ENCODE results near the gene PTPRD. TPM values are rescaled to one million over a fixed set of nuclear protein-coding genes. Genes with fewer than 3 reads are reported as not detected.

PTPRD gene
- total and polyA plus RNA-seq, 2 donors (not counting 1 experiment from before 2014, with no cell fraction given): not detected

DNA sequence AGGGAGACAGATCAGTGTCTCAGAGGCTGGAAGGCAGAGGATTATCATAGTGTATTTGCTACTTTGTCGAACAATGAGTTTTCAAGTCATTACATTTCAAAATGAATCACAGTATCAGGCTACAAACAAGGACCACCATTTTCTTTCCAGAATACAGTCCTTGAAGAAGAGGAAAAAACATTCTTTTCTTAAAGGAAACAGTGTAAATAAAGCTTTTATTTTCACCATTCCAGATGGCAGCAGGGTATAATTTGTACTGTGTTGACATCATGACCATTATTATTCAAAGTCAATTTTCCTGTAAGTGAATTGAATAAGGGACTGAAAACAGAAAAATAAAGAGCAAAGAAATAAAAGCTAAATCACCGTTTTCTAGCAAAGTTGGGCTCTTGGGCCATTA is 2076.0 kb downstream of the PTPRD start:
- Histone ChIP-seq H3K4me2 (replicated peaks; ENCODE audit: low read depth, low read length, poor library complexity, severe bottlenecking) (no peak overlapping the region), H3K27me3 (replicated peaks in 1 of 4; ENCODE audit: control extremely low read depth in 1 of 4, control insufficient read depth in 3 of 4, insufficient read depth in 4 of 4, low read length in 3 of 4) (no peaks in the 10 kb centered on the region), H3K79me2 (ENCODE audit: control insufficient read depth, insufficient read depth, low read length) (no peaks in the 10 kb centered on the region), H3K36me3 (replicated peaks in 1 of 2; ENCODE audit: control extremely low read depth in 1 of 2, control insufficient read depth in 1 of 2, extremely low read depth in 1 of 2, insufficient read depth in 2 of 2, low read length in 1 of 2) (no peaks in the 10 kb centered on the region), H3K27ac (ENCODE audit: low read length in 2 of 2) (no peak overlapping the region), H3K9ac (ENCODE audit: low read length) (no peak overlapping the region), H2AFZ (ENCODE audit: insufficient read depth, low read depth, low read length, poor library complexity, severe bottlenecking) (no peak overlapping the region), H4K20me1 (ENCODE audit: control insufficient read depth, insufficient read depth, low read length, poor library complexity, severe bottlenecking) (no peaks in the 10 kb centered on the region), H3K4me1 (ENCODE audit: control insufficient read depth in 2 of 2, insufficient read depth in 2 of 2, low read length in 2 of 2) (no peaks in the 10 kb centered on the region), H3K9me3 (ENCODE audit: control extremely low read depth in 1 of 3, control insufficient read depth in 2 of 3, insufficient read depth in 1 of 3, low read length in 2 of 3) (no peaks in the 10 kb centered on the region), H3K4me3 (ENCODE audit: control extremely low read depth in 1 of 5, extremely low read depth in 1 of 5, insufficient read depth in 1 of 5, low read depth in 2 of 5, low read length in 4 of 5) (no peak overlapping the region)
- Mint-ChIP-seq H3K27me3 (no peaks in the 10 kb centered on the region), H3K27ac (no peak overlapping the region), H3K4me1 (no peaks in the 10 kb centered on the region), H3K9me3 (ENCODE audit: insufficient read depth) (no peaks in the 10 kb centered on the region), H3K4me3 (no peak overlapping the region)
- no peak for DNase-seq
- ChIA-PET CTCF (no interaction called here), POLR2A (no interaction called here)
- no CpG with 5 or more reads among the region's 2 CpGs for WGBS (ENCODE audit: insufficient coverage)
- TF ChIP-seq, protein P1, sequence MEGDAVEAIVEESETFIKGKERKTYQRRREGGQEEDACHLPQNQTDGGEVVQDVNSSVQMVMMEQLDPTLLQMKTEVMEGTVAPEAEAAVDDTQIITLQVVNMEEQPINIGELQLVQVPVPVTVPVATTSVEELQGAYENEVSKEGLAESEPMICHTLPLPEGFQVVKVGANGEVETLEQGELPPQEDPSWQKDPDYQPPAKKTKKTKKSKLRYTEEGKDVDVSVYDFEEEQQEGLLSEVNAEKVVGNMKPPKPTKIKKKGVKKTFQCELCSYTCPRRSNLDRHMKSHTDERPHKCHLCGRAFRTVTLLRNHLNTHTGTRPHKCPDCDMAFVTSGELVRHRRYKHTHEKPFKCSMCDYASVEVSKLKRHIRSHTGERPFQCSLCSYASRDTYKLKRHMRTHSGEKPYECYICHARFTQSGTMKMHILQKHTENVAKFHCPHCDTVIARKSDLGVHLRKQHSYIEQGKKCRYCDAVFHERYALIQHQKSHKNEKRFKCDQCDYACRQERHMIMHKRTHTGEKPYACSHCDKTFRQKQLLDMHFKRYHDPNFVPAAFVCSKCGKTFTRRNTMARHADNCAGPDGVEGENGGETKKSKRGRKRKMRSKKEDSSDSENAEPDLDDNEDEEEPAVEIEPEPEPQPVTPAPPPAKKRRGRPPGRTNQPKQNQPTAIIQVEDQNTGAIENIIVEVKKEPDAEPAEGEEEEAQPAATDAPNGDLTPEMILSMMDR (IDR thresholded peaks at IDR 0.05): no peak
- no peak for TF ChIP-seq EZH2 (IDR thresholded peaks at IDR 0.05; ENCODE audit: borderline replicate concordance, insufficient read depth, low read depth, low read length, poor library complexity, severe bottlenecking)
- ATAC-seq (ENCODE audit: low read depth): no peak
- intact Hi-C loops (cut with micrococcal nuclease): no loop called here

- WGBS (ENCODE audit: insufficient coverage): no CpG with 5 or more reads among the region's 1 CpG
- Histone ChIP-seq H3K4me3 (ENCODE audit: control extremely low read depth in 1 of 5, extremely low read depth in 1 of 5, insufficient read depth in 1 of 5, low read depth in 2 of 5, low read length in 4 of 5) (no peak overlapping the region), H3K9ac (ENCODE audit: low read length) (no peak overlapping the region), H2AFZ (ENCODE audit: insufficient read depth, low read depth, low read length, poor library complexity, severe bottlenecking) (no peak overlapping the region), H3K4me2 (replicated peaks; ENCODE audit: low read depth, low read length, poor library complexity, severe bottlenecking) (no peak overlapping the region), H3K27ac (ENCODE audit: low read length in 2 of 2) (no peak overlapping the region), H3K36me3 (replicated peaks in 1 of 2; ENCODE audit: control extremely low read depth in 1 of 2, control insufficient read depth in 1 of 2, extremely low read depth in 1 of 2, insufficient read depth in 2 of 2, low read length in 1 of 2) (no peaks in the 10 kb centered on the region), H4K20me1 (ENCODE audit: control insufficient read depth, insufficient read depth, low read length, poor library complexity, severe bottlenecking) (no peaks in the 10 kb centered on the region), H3K27me3 (replicated peaks in 1 of 4; ENCODE audit: control extremely low read depth in 1 of 4, control insufficient read depth in 3 of 4, insufficient read depth in 4 of 4, low read length in 3 of 4) (no peaks in the 10 kb centered on the region), H3K9me3 (ENCODE audit: control extremely low read depth in 1 of 3, control insufficient read depth in 2 of 3, insufficient read depth in 1 of 3, low read length in 2 of 3) (no peaks in the 10 kb centered on the region), H3K79me2 (ENCODE audit: control insufficient read depth, insufficient read depth, low read length) (no peaks in the 10 kb centered on the region), H3K4me1 (ENCODE audit: control insufficient read depth in 2 of 2, insufficient read depth in 2 of 2, low read length in 2 of 2) (no peaks in the 10 kb centered on the region)
- Mint-ChIP-seq H3K9me3 (ENCODE audit: insufficient read depth) (no peaks in the 10 kb centered on the region), H3K27ac (no peak overlapping the region), H3K27me3 (no peaks in the 10 kb centered on the region), H3K4me3 (no peak overlapping the region), H3K4me1 (no peaks in the 10 kb centered on the region)
- POLR2A ChIA-PET: no interaction called here
- TF ChIP-seq EZH2 (IDR thresholded peaks at IDR 0.05; ENCODE audit: borderline replicate concordance, insufficient read depth, low read depth, low read length, poor library complexity, severe bottlenecking): no peak
- TF ChIP-seq, protein P1 (IDR thresholded peaks at IDR 0.05): no peak
- CTCF ChIA-PET: no interaction called here
- DNase-seq (no peak), ATAC-seq (ENCODE audit: low read depth) (no peak)
- intact Hi-C loops (cut with micrococcal nuclease): no loop called here
These were observed 2078.0 kb downstream of the PTPRD start for GRCh38 chr9:8534828-8535227.

Data from B cell (primary cell).